A673 (cell line): ENCODE results near the gene SEBOX. TPM values are rescaled to one million over a fixed set of nuclear protein-coding genes. Genes with fewer than 3 reads are reported as not detected.

ENCODE experiments used
- BruUV-seq: library from RNA; stranded (reverse); fragments of 400-500 nt; replicated peaks from 2 replicates; lab custom pipeline; 2021; lab: Mats Ljungman, UMichigan
- CTCF ChIA-PET: fragments of 300-600 bp; sonication (Branson Sonifier 250); formaldehyde crosslinking; loops from one replicate; lab custom pipeline; 2022; ENCODE audit warnings: antibody characterized with exemption; lab: Charles Lee
- POLR2A ChIA-PET: fragments of 300-600 bp; sonication (Branson Sonifier 250); formaldehyde crosslinking; loops from one replicate; lab custom pipeline; 2022; ENCODE audit warnings: antibody characterized with exemption; ENCODE audit not compliant: low non-redundant PET; lab: Charles Lee
- DNase-seq: peaks from one replicate; pipeline ENCODE4 v3.0.0-alpha.2; 2015; ENCODE audit warnings: low spot score
- H3K27ac ChIP-seq: fragments of 200-600 bp; sonication (generic); 2 replicates; pipeline ENCODE4 v1.5.1; 2016; ENCODE audit warnings: mixed run types, low read depth, mild to moderate bottlenecking, mixed read lengths, antibody characterized with exemption, low read length; ENCODE audit not compliant: poor library complexity, severe bottlenecking
- H3K27me3 ChIP-seq: fragments of 200-600 bp; sonication (generic); replicated peaks from 2 replicates; pipeline ENCODE4 v1.6.1; 2017; ENCODE audit warnings: mixed run types, low read depth, mild to moderate bottlenecking, mixed read lengths, antibody characterized with exemption, low read length; ENCODE audit not compliant: insufficient read depth, poor library complexity
- H3K36me3 ChIP-seq: fragments of 200-600 bp; sonication (generic); 2 replicates; pipeline ENCODE4 v1.6.1; 2016; ENCODE audit warnings: mixed run types, mild to moderate bottlenecking, mixed read lengths, antibody characterized with exemption, low read length; ENCODE audit not compliant: insufficient read depth, poor library complexity, severe bottlenecking
- H3K4me1 ChIP-seq: fragments of 200-600 bp; sonication (generic); 2 replicates; pipeline ENCODE4 v1.6.1; 2017; ENCODE audit warnings: mixed run types, mild to moderate bottlenecking, mixed read lengths, antibody characterized with exemption, low read length; ENCODE audit not compliant: insufficient read depth, poor library complexity, severe bottlenecking
- H3K4me3 ChIP-seq: fragments of 200-600 bp; sonication (generic); 2 replicates; pipeline ENCODE4 v1.5.1; 2016; ENCODE audit warnings: low read depth, mixed run types, mild to moderate bottlenecking, mixed read lengths, low read length; ENCODE audit not compliant: poor library complexity, severe bottlenecking
- H3K9me3 ChIP-seq: fragments of 200-600 bp; sonication (generic); 2 replicates; pipeline ENCODE4 v1.6.1; 2016; ENCODE audit warnings: mixed run types, low read depth, mild to moderate bottlenecking, mixed read lengths, antibody characterized with exemption, low read length; ENCODE audit not compliant: poor library complexity, severe bottlenecking
- CTCF ChIP-seq: fragments of 300-800, 200-600 bp; sonication (generic); conservative IDR thresholded peaks from 2 replicates; pipeline ENCODE4 v1.5.1; 2017; ENCODE audit warnings: low read depth, mild to moderate bottlenecking, antibody characterized with exemption, low read length, moderate library complexity, mixed read lengths
- EZH2 ChIP-seq: fragments of 200-600 bp; sonication (generic); IDR thresholded peaks from 2 replicates; pipeline ENCODE4 v1.6.1; 2017; ENCODE audit warnings: borderline replicate concordance, low read depth, mild to moderate bottlenecking, mixed read lengths, antibody characterized with exemption, low read length; ENCODE audit not compliant: poor library complexity, severe bottlenecking
- intact Hi-C: fragments of 100-400 bp; cut with micrococcal nuclease; formaldehyde crosslinking; loops from one replicate; pipeline ENCODE4 v1.10.0; 2022; ENCODE audit not compliant: unreplicated experiment
- total RNA-seq: library from RNA; stranded (reverse); gene quantifications from 2 replicates; pipeline ENCODE4 v1.2.3, GENCODE V29; 2021

SEBOX gene
- total RNA-seq, 1 experiment from 2014 or later, result not detected

GRCh38 chr17:28397275-28397674, 32.3 kb upstream of the SEBOX start:
- CTCF ChIA-PET, result no interaction called here
- Histone ChIP-seq H3K9me3 (no peaks in the 10 kb centered on the region), H3K4me1 (no peaks in the 10 kb centered on the region), H3K36me3 (peaks cover 12% of the 10 kb centered on the region), H3K27me3 (no peaks in the 10 kb centered on the region), H3K27ac (no peak overlapping the region), H3K4me3 (no peak overlapping the region)
- DNase-seq, result no peak
- POLR2A ChIA-PET, result no interaction called here
- no TSS peak for BruUV-seq
- no peak for TF ChIP-seq CTCF
- no peak for TF ChIP-seq EZH2
- intact Hi-C loops, result no loop called here

GRCh38 chr17:28396635-28397239, 31.7 kb upstream of the SEBOX start:
- no peak for TF ChIP-seq EZH2
- TF ChIP-seq CTCF, result no peak
- BruUV-seq, result no TSS peak
- Histone ChIP-seq H3K9me3 (no peaks in the 10 kb centered on the region), H3K36me3 (peaks cover 12% of the 10 kb centered on the region), H3K27ac (no peak overlapping the region), H3K4me1 (no peaks in the 10 kb centered on the region), H3K27me3 (no peaks in the 10 kb centered on the region), H3K4me3 (no peak overlapping the region)
- intact Hi-C loops, result no loop called here
- CTCF ChIA-PET, result interaction anchor here (0.5 to 0.9 kb wide), 2 partner anchors 20 to 28 kb away, joined by 3 to 4 read pairs; no protein-coding TSS in a partner anchor
- DNase-seq, result no peak
- POLR2A ChIA-PET, result no interaction called here

GRCh38 chr17:28395968-28396367, 31.0 kb upstream of the SEBOX start:
- intact Hi-C loops, result no loop called here
- no peak overlapping the region for H3K4me3 ChIP-seq

More at GRCh38 chr17:28395968-28396367, 31.0 kb upstream of the SEBOX start:
- no peaks in the 10 kb centered on the region for H3K27me3 ChIP-seq
- TF ChIP-seq CTCF, result no peak
- TF ChIP-seq EZH2, result no peak
- no TSS peak for BruUV-seq
- peaks cover 18% of the 10 kb centered on the region for H3K36me3 ChIP-seq
- DNase-seq, result no peak
- H3K9me3 ChIP-seq, result no peaks in the 10 kb centered on the region
- ChIA-PET CTCF (interaction anchor here (0.9 kb wide), 1 partner anchor 21 kb away, joined by 3 read pairs; no protein-coding TSS in a partner anchor), POLR2A (no interaction called here)
- H3K27ac ChIP-seq, result no peak overlapping the region
- H3K4me1 ChIP-seq, result no peaks in the 10 kb centered on the region
